Measurements from ENCODE around the gene NEK2. TPM values are rescaled to one million over a fixed set of nuclear protein-coding genes. Genes with fewer than 3 reads are reported as not detected.
A peak's percentile ranks its signal among the peaks of the same experiment; 100 is the strongest.

Gene NEK2
- total and polyA plus RNA-seq, 2 of the 13 experiments (the other 11 are each of a cell fraction or from before 2014, with no cell fraction given): 10.9 to 40.8 TPM

DNA sequence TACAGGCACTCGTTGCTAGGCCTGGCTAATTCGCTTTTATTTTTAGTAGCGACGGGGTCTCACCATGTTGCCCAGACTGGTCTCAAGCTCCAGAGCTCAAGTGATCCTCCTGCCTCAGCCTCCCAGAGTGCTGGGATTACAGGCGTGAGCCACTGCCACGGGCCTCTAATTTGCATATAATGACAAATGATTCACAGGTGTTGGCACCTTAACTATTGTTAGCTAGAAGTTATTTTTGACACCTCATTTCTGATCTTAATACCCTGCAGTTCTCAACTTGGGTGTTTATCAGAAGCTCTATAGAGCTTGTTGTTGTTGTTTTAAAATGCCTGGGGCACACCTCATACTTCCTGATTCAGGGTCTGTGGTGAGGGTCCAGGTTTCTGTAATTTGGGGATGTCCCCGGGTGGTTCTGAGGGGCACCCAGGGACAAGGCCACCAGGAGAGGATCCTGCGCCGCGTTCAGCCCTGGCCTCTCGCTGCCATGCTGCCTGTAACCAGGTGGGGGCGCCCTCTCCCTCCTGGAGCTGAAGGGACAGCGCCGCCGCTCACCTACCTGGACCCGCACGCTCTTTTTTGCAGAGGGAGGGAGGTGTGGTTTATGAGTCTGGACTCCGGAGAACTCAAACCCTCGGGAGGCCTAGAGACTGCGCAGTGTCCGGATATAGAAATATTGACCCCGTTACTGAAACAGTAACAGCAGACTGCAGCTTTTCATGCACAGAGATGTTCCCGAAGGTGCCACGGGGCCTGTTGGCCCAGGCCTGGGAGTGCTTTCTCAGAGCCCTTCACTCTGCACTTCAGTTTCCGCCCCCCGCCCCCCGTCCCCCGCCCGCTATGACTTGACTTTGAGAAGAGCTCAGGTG lies 23.0 kb upstream of the NEK2 start (continued):
- TF ChIP-seq NR0B2 (CRISPR knock-in tag; IDR thresholded peaks at IDR 0.05) (no peak), ZNF792 (CRISPR knock-in tag; IDR thresholded peaks at IDR 0.05) (peak; percentile 64; the same call in 1 of the 2 replicates), SALL1 (CRISPR knock-in tag; IDR thresholded peaks at IDR 0.05) (peak; percentile 92), ZNF567 (CRISPR knock-in tag; IDR thresholded peaks at IDR 0.05; ENCODE audit: borderline replicate concordance) (peak; percentile 75; the same call in 1 of the 2 replicates), ZNF280B (CRISPR knock-in tag; IDR thresholded peaks at IDR 0.05; ENCODE audit: borderline replicate concordance) (no peak), SP1 (IDR thresholded peaks at IDR 0.05) (no peak), SP1 (CRISPR knock-in tag; IDR thresholded peaks at IDR 0.05) (no peak), TAF1 (CRISPR knock-in tag; IDR thresholded peaks at IDR 0.05) (0 out of 2 replicates have a peak, but pooled peaks have one; percentile 17), TOPORS (CRISPR knock-in tag; IDR thresholded peaks at IDR 0.05) (0 out of 2 replicates have a peak, but pooled peaks have one; percentile 56), KDM3A (CRISPR knock-in tag; IDR thresholded peaks at IDR 0.05; ENCODE audit: low read depth) (peak; percentile 87; the same call in 1 of the 2 replicates), IRF2 (CRISPR knock-in tag; IDR thresholded peaks at IDR 0.05) (peak; percentile 68), ZNF232 (CRISPR knock-in tag; IDR thresholded peaks at IDR 0.05; ENCODE audit: borderline replicate concordance) (peak; percentile 44; the same call in 1 of the 2 replicates), MAZ (IDR thresholded peaks at IDR 0.05; ENCODE audit: borderline replicate concordance, low read depth, low read length) (peak; percentile 30; the same call in 1 of the 2 replicates), MAZ (CRISPR knock-in tag; IDR thresholded peaks at IDR 0.05; ENCODE audit: low read depth) (no peak), PATZ1 (CRISPR knock-in tag; IDR thresholded peaks at IDR 0.05) (peak; percentile 65), ZNF788 (CRISPR knock-in tag; IDR thresholded peaks at IDR 0.05; ENCODE audit: borderline replicate concordance) (0 out of 2 replicates have a peak, but pooled peaks have one; percentile 61), HDAC1 (CRISPR knock-in tag; IDR thresholded peaks at IDR 0.05) (no peak; the same call in 1 of the 2 replicates), ZNF333 (CRISPR knock-in tag; IDR thresholded peaks at IDR 0.05; ENCODE audit: borderline replicate concordance) (no peak), RARA (CRISPR knock-in tag; IDR thresholded peaks at IDR 0.05) (peak; percentile 34; the same call in 1 of the 2 replicates), SOX6 (IDR thresholded peaks at IDR 0.05) (no peak), SOX6 (CRISPR knock-in tag; IDR thresholded peaks at IDR 0.05) (peak; percentile 63)
- TF ChIP-seq, protein P1, sequence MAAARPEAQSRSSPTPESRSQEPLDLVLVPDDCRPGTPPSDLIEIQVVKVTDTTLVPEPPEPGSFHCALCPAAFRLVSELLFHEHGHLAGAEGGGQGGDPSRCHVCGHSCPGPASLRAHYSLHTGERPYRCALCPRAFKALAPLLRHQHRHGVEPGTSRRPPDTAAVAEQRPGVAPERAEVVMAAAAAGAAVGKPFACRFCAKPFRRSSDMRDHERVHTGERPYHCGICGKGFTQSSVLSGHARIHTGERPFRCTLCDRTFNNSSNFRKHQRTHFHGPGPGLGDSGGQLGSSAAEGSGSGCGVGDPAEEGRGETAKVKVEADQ (CRISPR knock-in tag; IDR thresholded peaks at IDR 0.05; ENCODE audit: borderline replicate concordance): peak; percentile 84; the same call in 1 of the 2 replicates
- TF ChIP-seq, protein P2, sequence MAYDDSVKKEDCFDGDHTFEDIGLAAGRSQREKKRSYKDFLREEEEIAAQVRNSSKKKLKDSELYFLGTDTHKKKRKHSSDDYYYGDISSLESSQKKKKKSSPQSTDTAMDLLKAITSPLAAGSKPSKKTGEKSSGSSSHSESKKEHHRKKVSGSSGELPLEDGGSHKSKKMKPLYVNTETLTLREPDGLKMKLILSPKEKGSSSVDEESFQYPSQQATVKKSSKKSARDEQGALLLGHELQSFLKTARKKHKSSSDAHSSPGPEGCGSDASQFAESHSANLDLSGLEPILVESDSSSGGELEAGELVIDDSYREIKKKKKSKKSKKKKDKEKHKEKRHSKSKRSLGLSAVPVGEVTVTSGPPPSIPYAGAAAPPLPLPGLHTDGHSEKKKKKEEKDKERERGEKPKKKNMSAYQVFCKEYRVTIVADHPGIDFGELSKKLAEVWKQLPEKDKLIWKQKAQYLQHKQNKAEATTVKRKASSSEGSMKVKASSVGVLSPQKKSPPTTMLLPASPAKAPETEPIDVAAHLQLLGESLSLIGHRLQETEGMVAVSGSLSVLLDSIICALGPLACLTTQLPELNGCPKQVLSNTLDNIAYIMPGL (CRISPR knock-in tag; IDR thresholded peaks at IDR 0.05; ENCODE audit: borderline replicate concordance in 1 of 2, low read depth in 1 of 2): peak; percentile 95 to 96

Measured in HepG2 (cell line).